DND-41 (cell line): ENCODE data around the gene STXBP6.

ENCODE experiments used
- CTCF ChIP-seq: IDR thresholded peaks from 2 replicates; pipeline ENCODE4 v1.5.1; 2012; ENCODE audit warnings: borderline replicate concordance, low read length, moderate library complexity, mild to moderate bottlenecking; ENCODE audit not compliant: poor library complexity, severe bottlenecking; ENCODE audit errors: extremely low read depth
- EZH2 ChIP-seq: IDR thresholded peaks from 3 replicates; pipeline ENCODE4 v1.6.1; 2012; ENCODE audit warnings: borderline replicate concordance, low read depth, mild to moderate bottlenecking, moderate library complexity, low read length, inconsistent platforms; ENCODE audit not compliant: severe bottlenecking

GRCh38 chr14:24947131-24947530 lies 102.8 kb downstream of the STXBP6 start:
- TF ChIP-seq CTCF (no peak), EZH2 (no peak)
